Mucosa of rectum (tissue), 2 donors: ENCODE results near the gene HDAC8.
"Not testable (repeated sequence)": the region's sequence is repeated elsewhere in the genome, so short reads cannot be mapped to it uniquely, and the experiment has no call there.

Experiments used
- H3K27ac ChIP-seq, 2 donors: one replicate each; pipeline ENCODE4 v1.7.0; 2013; ENCODE audit warnings: inconsistent platforms in 2 of 2, low read depth in 2 of 2, low read length in 2 of 2
- H3K27me3 ChIP-seq, 2 donors: one replicate each; pipeline ENCODE4 v1.7.0; 2013; ENCODE audit warnings: low read length in 2 of 2; ENCODE audit not compliant: control insufficient read depth in 2 of 2, insufficient read depth in 2 of 2
- H3K36me3 ChIP-seq, 2 donors: one replicate each; pipeline ENCODE4 v1.7.0; 2013; ENCODE audit warnings: low read length in 2 of 2; ENCODE audit not compliant: control insufficient read depth in 2 of 2, insufficient read depth in 2 of 2
- H3K4me1 ChIP-seq, 2 donors: one replicate each; pipeline ENCODE4 v1.7.0; 2013; ENCODE audit warnings: low read length in 2 of 2, mild to moderate bottlenecking in 1 of 2; ENCODE audit not compliant: control insufficient read depth in 2 of 2, insufficient read depth in 2 of 2
- H3K4me3 ChIP-seq, 2 donors: one replicate each; pipeline ENCODE4 v1.7.0; 2013; ENCODE audit warnings: low read length in 2 of 2
- H3K9ac ChIP-seq, 2 donors: one replicate each; pipeline ENCODE4 v1.7.0; 2013; ENCODE audit warnings: low read length in 2 of 2, low read depth in 1 of 2, mild to moderate bottlenecking in 1 of 2
- H3K9me3 ChIP-seq, 2 donors: one replicate each; pipeline ENCODE4 v1.7.0; 2013; ENCODE audit warnings: low read length in 2 of 2; ENCODE audit not compliant: control insufficient read depth in 2 of 2
- donor health status: healthy.
- donor health status: Normal muscosa, but diverticular disease.

The HDAC8 gene

GRCh38 chrX:72408885-72409284 lies 163.8 kb downstream of the HDAC8 start:
- Histone ChIP-seq H3K36me3 (peaks cover 0 to 4% of the 10 kb centered on the region in 2 donors), H3K27me3 (no peaks in the 10 kb centered on the region)

GRCh38 chrX:72405136-72405535 lies 167.5 kb downstream of the HDAC8 start:
- H3K9ac ChIP-seq, H3K4me3 ChIP-seq, H3K27ac ChIP-seq, H3K4me1 ChIP-seq, H3K36me3 ChIP-seq, H3K9me3 ChIP-seq, H3K27me3 ChIP-seq: not testable (repeated sequence)

More at GRCh38 chrX:72408885-72409284, 163.8 kb downstream of the HDAC8 start:
- no peaks in the 10 kb centered on the region for H3K4me1 ChIP-seq
- no peak overlapping the region for H3K9ac ChIP-seq
- H3K9me3 ChIP-seq = no peaks in the 10 kb centered on the region
- no peak overlapping the region for H3K4me3 ChIP-seq
- H3K27ac ChIP-seq = no peak overlapping the region

- H3K27ac ChIP-seq = no peak overlapping the region
- no peaks in the 10 kb centered on the region for H3K4me1 ChIP-seq
- no peaks in the 10 kb centered on the region for H3K36me3 ChIP-seq
- no peaks in the 10 kb centered on the region for H3K9me3 ChIP-seq
- H3K27me3 ChIP-seq = no peaks in the 10 kb centered on the region
- no peak overlapping the region for H3K4me3 ChIP-seq
- H3K9ac ChIP-seq = no peak overlapping the region
Observed at GRCh38 chrX:72402614-72403013, 170.0 kb downstream of the HDAC8 start.

- no peak overlapping the region for H3K9ac ChIP-seq
- H3K9me3 ChIP-seq = no peaks in the 10 kb centered on the region
- no peak overlapping the region for H3K4me3 ChIP-seq
- no peaks in the 10 kb centered on the region for H3K27me3 ChIP-seq
- no peaks in the 10 kb centered on the region for H3K4me1 ChIP-seq
- no peaks in the 10 kb centered on the region for H3K36me3 ChIP-seq
- H3K27ac ChIP-seq = no peak overlapping the region
Observed at GRCh38 chrX:72399816-72400215, 172.8 kb downstream of the HDAC8 start.

GRCh38 chrX:72396117-72396516 lies 176.5 kb downstream of the HDAC8 start:
- no peaks in the 10 kb centered on the region for H3K36me3 ChIP-seq
- no peak overlapping the region for H3K4me3 ChIP-seq
- no peaks in the 10 kb centered on the region for H3K9me3 ChIP-seq
- no peak overlapping the region for H3K27ac ChIP-seq
- H3K27me3 ChIP-seq = no peaks in the 10 kb centered on the region
- H3K9ac ChIP-seq = no peak overlapping the region
- no peaks in the 10 kb centered on the region for H3K4me1 ChIP-seq

GRCh38 chrX:72395237-72395636 lies 177.4 kb downstream of the HDAC8 start:
- Histone ChIP-seq H3K9me3 (no peaks in the 10 kb centered on the region), H3K4me3 (no peak overlapping the region), H3K4me1 (no peaks in the 10 kb centered on the region), H3K27ac (no peak overlapping the region), H3K27me3 (no peaks in the 10 kb centered on the region), H3K36me3 (no peaks in the 10 kb centered on the region), H3K9ac (no peak overlapping the region)

- Histone ChIP-seq H3K36me3 (no peaks in the 10 kb centered on the region), H3K9ac (no peak overlapping the region), H3K27me3 (no peaks in the 10 kb centered on the region), H3K9me3 (no peaks in the 10 kb centered on the region), H3K4me1 (no peaks in the 10 kb centered on the region), H3K27ac (no peak overlapping the region), H3K4me3 (no peak overlapping the region)
Observed at GRCh38 chrX:72394518-72395170, 178.0 kb downstream of the HDAC8 start.

GRCh38 chrX:72393836-72394517 lies 178.7 kb downstream of the HDAC8 start:
- H3K27me3 ChIP-seq = no peaks in the 10 kb centered on the region
- no peaks in the 10 kb centered on the region for H3K4me1 ChIP-seq
- no peak overlapping the region for H3K27ac ChIP-seq
- H3K9ac ChIP-seq = no peak overlapping the region
- no peaks in the 10 kb centered on the region for H3K36me3 ChIP-seq
- H3K4me3 ChIP-seq = no peak overlapping the region
- no peaks in the 10 kb centered on the region for H3K9me3 ChIP-seq

GRCh38 chrX:72392816-72393800 lies 179.5 kb downstream of the HDAC8 start:
- no peaks in the 10 kb centered on the region for H3K9me3 ChIP-seq
- H3K4me3 ChIP-seq = no peak overlapping the region
- no peak overlapping the region for H3K9ac ChIP-seq
- H3K27ac ChIP-seq = no peak overlapping the region
- no peaks in the 10 kb centered on the region for H3K36me3 ChIP-seq
- no peaks in the 10 kb centered on the region for H3K27me3 ChIP-seq
- H3K4me1 ChIP-seq = no peaks in the 10 kb centered on the region

- no peaks in the 10 kb centered on the region for H3K9me3 ChIP-seq
Observed at GRCh38 chrX:72392042-72392441, 180.6 kb downstream of the HDAC8 start.

More at GRCh38 chrX:72392042-72392441, 180.6 kb downstream of the HDAC8 start:
- H3K4me1 ChIP-seq = no peaks in the 10 kb centered on the region
- H3K4me3 ChIP-seq = no peak overlapping the region
- H3K9ac ChIP-seq = no peak overlapping the region
- no peaks in the 10 kb centered on the region for H3K27me3 ChIP-seq
- no peak overlapping the region for H3K27ac ChIP-seq
- H3K36me3 ChIP-seq = no peaks in the 10 kb centered on the region
